Panc1 (cell line): ENCODE data around the gene SEMG2. TPM values are rescaled to one million over a fixed set of nuclear protein-coding genes. Genes with fewer than 3 reads are reported as not detected.

Source experiments
- ATAC-seq: fragments of 200-7000 bp; cut with Tn5 transposase; 2 replicates; pipeline ENCODE4 v1.9.1; 2020; ENCODE audit warnings: mild to moderate bottlenecking, moderate library complexity
- BruUV-seq: library from RNA; stranded (reverse); fragments of 400-500 nt; replicated peaks from 2 replicates; lab custom pipeline; 2021; lab: Mats Ljungman, UMichigan
- CTCF ChIA-PET: fragments of 300-600 bp; sonication (Branson Sonifier 250); formaldehyde crosslinking; loops from one replicate; lab custom pipeline; 2022; ENCODE audit warnings: antibody characterized with exemption; lab: Charles Lee
- POLR2A ChIA-PET: fragments of 300-600 bp; sonication (Branson Sonifier 250); formaldehyde crosslinking; loops from one replicate; lab custom pipeline; 2022; ENCODE audit warnings: antibody characterized with exemption; lab: Charles Lee
- DNase-seq: peaks from one replicate; pipeline ENCODE4 v3.0.0-alpha.2; 2010; ENCODE audit warnings: low read depth, low spot score
- H3K27ac ChIP-seq: 2 replicates; pipeline ENCODE4 v1.5.1; 2011; ENCODE audit warnings: mild to moderate bottlenecking, low read length, inconsistent platforms
- H3K27me3 ChIP-seq: fragments of 200-500 bp; sonication (Bioruptor generic); 2 replicates; pipeline ENCODE4 v1.6.0; 2014; ENCODE audit warnings: low read length, inconsistent platforms; ENCODE audit not compliant: control insufficient read depth, insufficient read depth
- H3K36me3 ChIP-seq: fragments of 200-500 bp; sonication (Bioruptor generic); 2 replicates; pipeline ENCODE4 v1.5.1; 2014; ENCODE audit warnings: inconsistent platforms, mild to moderate bottlenecking, low read length, moderate library complexity; ENCODE audit not compliant: control insufficient read depth, insufficient read depth
- H3K4me1 ChIP-seq: 2 replicates; pipeline ENCODE4 v1.5.1; 2011; ENCODE audit warnings: inconsistent platforms, mild to moderate bottlenecking, low read length, moderate library complexity; ENCODE audit not compliant: control insufficient read depth, insufficient read depth
- H3K4me3 ChIP-seq, 2 experiments: 2 replicates each; pipeline ENCODE4 v1.5.1; 2011 to 2012; ENCODE audit warnings: low read depth in 2 of 2, low read length in 2 of 2, mild to moderate bottlenecking in 2 of 2, inconsistent platforms in 1 of 2, moderate library complexity in 1 of 2
- H3K9me3 ChIP-seq: fragments of 200-500 bp; sonication (Bioruptor generic); 2 replicates; pipeline ENCODE4 v1.5.1; 2014; ENCODE audit warnings: low read depth, mild to moderate bottlenecking, inconsistent platforms, low read length, moderate library complexity; ENCODE audit not compliant: control insufficient read depth, insufficient read depth
- POLR2AphosphoS5 ChIP-seq: IDR thresholded peaks from 2 replicates; pipeline ENCODE4 v1.6.1; 2012; ENCODE audit warnings: mild to moderate bottlenecking, low read depth, low read length, moderate library complexity
- SIN3A ChIP-seq: IDR thresholded peaks from 2 replicates; pipeline ENCODE4 v1.6.1; 2012; ENCODE audit warnings: low read depth, mild to moderate bottlenecking, low read length, moderate library complexity, borderline replicate concordance; ENCODE audit not compliant: insufficient read depth
- TCF7L2 ChIP-seq: IDR thresholded peaks from 2 replicates; pipeline ENCODE4 v1.6.1; 2011; ENCODE audit warnings: mild to moderate bottlenecking, low read depth, low read length, inconsistent platforms
- in situ Hi-C: cut with HindIII; loops from 2 replicates; pipeline ENCODE4 v1.10.0; 2016; ENCODE audit warnings: low sequenced_read_pairs, low pct_unique_long_range_greater_than_20kb
- intact Hi-C: fragments of 100-400 bp; cut with micrococcal nuclease; formaldehyde crosslinking; loops from one replicate; pipeline ENCODE4 v1.10.0; 2022; ENCODE audit not compliant: unreplicated experiment
- total RNA-seq: library from RNA; stranded (reverse); gene quantifications from one replicate; pipeline ENCODE4 v1.2.1, GENCODE V29; 2021; ENCODE audit not compliant: unreplicated experiment
- TF ChIP-seq, protein P1 (sequence below): fragments of 450-650 bp; IDR thresholded peaks from 2 replicates; pipeline ENCODE4 v1.5.1; 2017; ENCODE audit warnings: mild to moderate bottlenecking
- TF ChIP-seq, protein P2 (sequence below), 2 experiments: IDR thresholded peaks; 2 replicates each; pipeline ENCODE4 v1.6.1; 2011 to 2012; ENCODE audit warnings: low read depth in 2 of 2, control low read depth in 1 of 2, low read length in 1 of 2, mild to moderate bottlenecking in 1 of 2, moderate library complexity in 1 of 2; ENCODE audit not compliant: insufficient read depth in 1 of 2

SEMG2 gene
- total RNA-seq, 1 experiment from 2014 or later: not detected

DNA sequence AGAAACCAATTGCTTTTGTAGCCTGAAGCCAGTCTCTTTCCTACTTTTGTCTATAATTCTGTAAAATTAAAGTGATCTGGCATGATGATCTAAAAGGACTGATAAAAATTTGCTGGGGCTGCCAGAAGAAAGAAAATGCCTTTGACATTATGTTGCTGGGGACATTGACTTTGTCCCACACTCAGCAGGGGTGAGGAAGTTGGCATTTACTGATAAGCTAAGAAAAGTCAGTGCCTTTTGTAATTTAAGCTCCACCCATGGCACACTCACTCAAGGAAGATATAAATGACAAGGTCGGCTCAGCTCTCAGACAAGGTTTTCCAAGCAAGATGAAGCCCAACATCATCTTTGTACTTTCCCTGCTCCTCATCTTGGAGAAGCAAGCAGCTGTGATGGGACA lies 14.4 kb upstream of the SEMG2 start, which contains the start of gene SEMG1:
SEMG1 (plus strand) TSS at position 309 of the 400 bp plus-strand sequence; CDS start at position 330, 21 bp downstream.
- Histone ChIP-seq H3K27me3 (peaks cover 19% of the 10 kb centered on the region), H3K36me3 (no peaks in the 10 kb centered on the region), H3K27ac (no peak within 1 kb of the TSS), H3K4me3 (no peak within 1 kb of the TSS), H3K9me3 (no peaks in the 10 kb centered on the region), H3K4me1 (no peaks in the 10 kb centered on the region)
- TF ChIP-seq POLR2AphosphoS5 (no peak), TCF7L2 (no peak), SIN3A (no peak)
- TF ChIP-seq, protein P1, sequence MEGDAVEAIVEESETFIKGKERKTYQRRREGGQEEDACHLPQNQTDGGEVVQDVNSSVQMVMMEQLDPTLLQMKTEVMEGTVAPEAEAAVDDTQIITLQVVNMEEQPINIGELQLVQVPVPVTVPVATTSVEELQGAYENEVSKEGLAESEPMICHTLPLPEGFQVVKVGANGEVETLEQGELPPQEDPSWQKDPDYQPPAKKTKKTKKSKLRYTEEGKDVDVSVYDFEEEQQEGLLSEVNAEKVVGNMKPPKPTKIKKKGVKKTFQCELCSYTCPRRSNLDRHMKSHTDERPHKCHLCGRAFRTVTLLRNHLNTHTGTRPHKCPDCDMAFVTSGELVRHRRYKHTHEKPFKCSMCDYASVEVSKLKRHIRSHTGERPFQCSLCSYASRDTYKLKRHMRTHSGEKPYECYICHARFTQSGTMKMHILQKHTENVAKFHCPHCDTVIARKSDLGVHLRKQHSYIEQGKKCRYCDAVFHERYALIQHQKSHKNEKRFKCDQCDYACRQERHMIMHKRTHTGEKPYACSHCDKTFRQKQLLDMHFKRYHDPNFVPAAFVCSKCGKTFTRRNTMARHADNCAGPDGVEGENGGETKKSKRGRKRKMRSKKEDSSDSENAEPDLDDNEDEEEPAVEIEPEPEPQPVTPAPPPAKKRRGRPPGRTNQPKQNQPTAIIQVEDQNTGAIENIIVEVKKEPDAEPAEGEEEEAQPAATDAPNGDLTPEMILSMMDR: no peak
- TF ChIP-seq, protein P2, sequence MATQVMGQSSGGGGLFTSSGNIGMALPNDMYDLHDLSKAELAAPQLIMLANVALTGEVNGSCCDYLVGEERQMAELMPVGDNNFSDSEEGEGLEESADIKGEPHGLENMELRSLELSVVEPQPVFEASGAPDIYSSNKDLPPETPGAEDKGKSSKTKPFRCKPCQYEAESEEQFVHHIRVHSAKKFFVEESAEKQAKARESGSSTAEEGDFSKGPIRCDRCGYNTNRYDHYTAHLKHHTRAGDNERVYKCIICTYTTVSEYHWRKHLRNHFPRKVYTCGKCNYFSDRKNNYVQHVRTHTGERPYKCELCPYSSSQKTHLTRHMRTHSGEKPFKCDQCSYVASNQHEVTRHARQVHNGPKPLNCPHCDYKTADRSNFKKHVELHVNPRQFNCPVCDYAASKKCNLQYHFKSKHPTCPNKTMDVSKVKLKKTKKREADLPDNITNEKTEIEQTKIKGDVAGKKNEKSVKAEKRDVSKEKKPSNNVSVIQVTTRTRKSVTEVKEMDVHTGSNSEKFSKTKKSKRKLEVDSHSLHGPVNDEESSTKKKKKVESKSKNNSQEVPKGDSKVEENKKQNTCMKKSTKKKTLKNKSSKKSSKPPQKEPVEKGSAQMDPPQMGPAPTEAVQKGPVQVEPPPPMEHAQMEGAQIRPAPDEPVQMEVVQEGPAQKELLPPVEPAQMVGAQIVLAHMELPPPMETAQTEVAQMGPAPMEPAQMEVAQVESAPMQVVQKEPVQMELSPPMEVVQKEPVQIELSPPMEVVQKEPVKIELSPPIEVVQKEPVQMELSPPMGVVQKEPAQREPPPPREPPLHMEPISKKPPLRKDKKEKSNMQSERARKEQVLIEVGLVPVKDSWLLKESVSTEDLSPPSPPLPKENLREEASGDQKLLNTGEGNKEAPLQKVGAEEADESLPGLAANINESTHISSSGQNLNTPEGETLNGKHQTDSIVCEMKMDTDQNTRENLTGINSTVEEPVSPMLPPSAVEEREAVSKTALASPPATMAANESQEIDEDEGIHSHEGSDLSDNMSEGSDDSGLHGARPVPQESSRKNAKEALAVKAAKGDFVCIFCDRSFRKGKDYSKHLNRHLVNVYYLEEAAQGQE (IDR thresholded peaks at IDR 0.05; ENCODE audit: insufficient read depth in 1 of 2, low read depth in 2 of 2, low read length in 1 of 2): no peak
- POLR2A ChIA-PET: no interaction called here
- ATAC-seq (no peak), DNase-seq (no peak)
- in situ Hi-C loops: no loop called here
- BruUV-seq: no TSS peak
- CTCF ChIA-PET: interaction anchor here (0.6 kb wide), 1 partner anchor 96 kb away, joined by 3 read pairs; no protein-coding TSS in a partner anchor
- intact Hi-C loops: no loop called here

DNA sequence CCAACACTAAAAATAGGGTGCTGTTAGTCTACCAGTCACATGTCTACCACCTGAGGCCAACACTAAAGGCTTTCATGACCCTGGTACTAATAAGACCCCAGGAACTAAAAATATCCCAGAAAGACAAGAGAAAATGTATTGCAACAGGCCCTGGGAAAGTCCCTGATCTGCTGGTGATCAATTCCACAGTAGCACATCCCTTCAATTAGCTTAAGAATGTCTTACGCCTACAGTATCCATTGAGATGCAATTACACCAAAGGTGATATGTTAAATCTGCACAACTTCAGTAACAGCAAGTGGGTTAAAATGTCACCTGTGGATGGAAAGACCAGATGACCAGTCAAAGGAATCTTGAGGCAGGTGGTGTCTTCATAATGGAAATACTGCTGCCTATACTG lies 11.2 kb upstream of the SEMG2 start:
- DNase-seq (no peak), ATAC-seq (no peak)
- ChIA-PET CTCF (no interaction called here), POLR2A (no interaction called here)
- Histone ChIP-seq H3K27me3 (peaks cover 16% of the 10 kb centered on the region), H3K4me1 (no peaks in the 10 kb centered on the region), H3K9me3 (no peaks in the 10 kb centered on the region), H3K4me3 (no peak overlapping the region), H3K36me3 (no peaks in the 10 kb centered on the region), H3K27ac (no peak overlapping the region)
- TF ChIP-seq, protein P1: no peak
- TF ChIP-seq SIN3A (no peak), POLR2AphosphoS5 (no peak), TCF7L2 (no peak)
- TF ChIP-seq, protein P2 (IDR thresholded peaks at IDR 0.05; ENCODE audit: insufficient read depth in 1 of 2, low read depth in 2 of 2, low read length in 1 of 2): no peak
- no TSS peak for BruUV-seq
- intact Hi-C loops: no loop called here
- in situ Hi-C loops: no loop called here
